ENCODE data around the gene KRT2.

KRT2 gene

DNA sequence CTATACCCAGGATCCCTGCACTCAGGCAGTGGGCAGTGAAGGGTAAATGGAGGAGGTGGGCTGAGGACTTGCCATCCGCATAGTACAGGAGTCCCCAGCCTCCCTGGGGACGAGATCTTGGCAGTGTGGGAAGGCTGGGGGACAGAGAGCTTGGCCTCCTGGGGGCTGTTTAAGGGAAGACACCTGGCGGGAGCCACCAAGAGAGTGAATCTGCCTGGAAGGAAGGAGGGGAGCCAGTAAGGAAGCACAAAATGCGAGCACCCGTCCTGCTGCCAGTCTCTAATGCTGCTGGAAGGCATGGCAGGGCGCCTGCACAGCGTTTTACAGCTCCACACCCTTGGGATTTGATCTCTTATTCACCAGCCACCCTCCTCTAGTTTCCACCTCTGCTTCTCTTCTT lies 7.4 kb upstream of the KRT2 start:
- H3K27ac ChIP-seq (ENCODE audit: low read depth, low read length), result no peak overlapping the region
- no peak overlapping the region for H3K9ac ChIP-seq (ENCODE audit: low read length in 5 of 5)
- peaks cover 6 to 25% (median 19%) of the 10 kb centered on the region in 5 donors for H3K27me3 ChIP-seq (ENCODE audit: control insufficient read depth in 5 of 5, insufficient read depth in 4 of 5, low read length in 5 of 5)

GRCh38 chr12:52658196-52658595 lies 6.2 kb upstream of the KRT2 start:
- Histone ChIP-seq H3K4me1 (ENCODE audit: control insufficient read depth in 5 of 5, insufficient read depth in 5 of 5, low read length in 5 of 5) (no peaks in the 10 kb centered on the region), H3K4me3 (ENCODE audit: low read depth in 1 of 5, low read length in 5 of 5) (no peak overlapping the region), H3K27me3 (ENCODE audit: control insufficient read depth in 5 of 5, insufficient read depth in 4 of 5, low read length in 5 of 5) (peaks cover 3 to 21% (median 19%) of the 10 kb centered on the region in 5 donors), H3K27ac (ENCODE audit: low read depth, low read length) (no peak overlapping the region), H3K9ac (ENCODE audit: low read length in 5 of 5) (no peak overlapping the region), H3K9me3 (ENCODE audit: control insufficient read depth in 5 of 5, low read length in 5 of 5) (no peaks in the 10 kb centered on the region), H3K36me3 (ENCODE audit: control insufficient read depth in 5 of 5, insufficient read depth in 5 of 5, low read length in 5 of 5) (no peaks in the 10 kb centered on the region)

More for the DNA sequence above, 7.4 kb upstream of the KRT2 start:
- Histone ChIP-seq H3K9me3 (ENCODE audit: control insufficient read depth in 5 of 5, low read length in 5 of 5) (no peaks in the 10 kb centered on the region), H3K4me1 (ENCODE audit: control insufficient read depth in 5 of 5, insufficient read depth in 5 of 5, low read length in 5 of 5) (no peaks in the 10 kb centered on the region), H3K36me3 (ENCODE audit: control insufficient read depth in 5 of 5, insufficient read depth in 5 of 5, low read length in 5 of 5) (no peaks in the 10 kb centered on the region), H3K4me3 (ENCODE audit: low read depth in 1 of 5, low read length in 5 of 5) (no peak overlapping the region)

- Histone ChIP-seq H3K4me3 (ENCODE audit: low read depth in 1 of 5, low read length in 5 of 5) (no peak overlapping the region), H3K36me3 (ENCODE audit: control insufficient read depth in 5 of 5, insufficient read depth in 5 of 5, low read length in 5 of 5) (no peaks in the 10 kb centered on the region), H3K9me3 (ENCODE audit: control insufficient read depth in 5 of 5, low read length in 5 of 5) (no peaks in the 10 kb centered on the region), H3K4me1 (ENCODE audit: control insufficient read depth in 5 of 5, insufficient read depth in 5 of 5, low read length in 5 of 5) (no peaks in the 10 kb centered on the region), H3K9ac (ENCODE audit: low read length in 5 of 5) (no peak overlapping the region), H3K27ac (ENCODE audit: low read depth, low read length) (no peak overlapping the region), H3K27me3 (ENCODE audit: control insufficient read depth in 5 of 5, insufficient read depth in 4 of 5, low read length in 5 of 5) (peaks cover 3 to 21% (median 19%) of the 10 kb centered on the region in 5 donors)
Observed at GRCh38 chr12:52657250-52657902, 5.4 kb upstream of the KRT2 start.

- H3K27me3 ChIP-seq (ENCODE audit: control insufficient read depth in 5 of 5, insufficient read depth in 4 of 5, low read length in 5 of 5), result peaks cover 3 to 21% (median 19%) of the 10 kb centered on the region in 5 donors
- H3K4me1 ChIP-seq (ENCODE audit: control insufficient read depth in 5 of 5, insufficient read depth in 5 of 5, low read length in 5 of 5), result no peaks in the 10 kb centered on the region
- no peaks in the 10 kb centered on the region for H3K36me3 ChIP-seq (ENCODE audit: control insufficient read depth in 5 of 5, insufficient read depth in 5 of 5, low read length in 5 of 5)
- H3K9me3 ChIP-seq (ENCODE audit: control insufficient read depth in 5 of 5, low read length in 5 of 5), result peaks cover 0 to 2% (median 0%) of the 10 kb centered on the region in 5 donors
- no peak overlapping the region for H3K27ac ChIP-seq (ENCODE audit: low read depth, low read length)
- no peak overlapping the region for H3K9ac ChIP-seq (ENCODE audit: low read length in 5 of 5)
- no peak overlapping the region for H3K4me3 ChIP-seq (ENCODE audit: low read depth in 1 of 5, low read length in 5 of 5)
Observed at GRCh38 chr12:52656616-52657015, 4.6 kb upstream of the KRT2 start.

GRCh38 chr12:52655720-52656124 lies 3.7 kb upstream of the KRT2 start:
- H3K4me3 ChIP-seq (ENCODE audit: low read depth in 1 of 5, low read length in 5 of 5), result no peak overlapping the region
- H3K36me3 ChIP-seq (ENCODE audit: control insufficient read depth in 5 of 5, insufficient read depth in 5 of 5, low read length in 5 of 5), result no peaks in the 10 kb centered on the region
- H3K27ac ChIP-seq (ENCODE audit: low read depth, low read length), result no peak overlapping the region
- H3K9ac ChIP-seq (ENCODE audit: low read length in 5 of 5), result no peak overlapping the region
- peaks cover under 1 to 4% (median 1%) of the 10 kb centered on the region in 5 donors for H3K4me1 ChIP-seq (ENCODE audit: control insufficient read depth in 5 of 5, insufficient read depth in 5 of 5, low read length in 5 of 5)
- H3K27me3 ChIP-seq (ENCODE audit: control insufficient read depth in 5 of 5, insufficient read depth in 4 of 5, low read length in 5 of 5), result peaks cover 3 to 21% (median 19%) of the 10 kb centered on the region in 5 donors
- peaks cover 0 to 2% (median 0%) of the 10 kb centered on the region in 5 donors for H3K9me3 ChIP-seq (ENCODE audit: control insufficient read depth in 5 of 5, low read length in 5 of 5)

GRCh38 chr12:52655251-52655650 lies 3.2 kb upstream of the KRT2 start:
- H3K27ac ChIP-seq (ENCODE audit: low read depth, low read length), result no peak overlapping the region
- no peak overlapping the region for H3K4me3 ChIP-seq (ENCODE audit: low read depth in 1 of 5, low read length in 5 of 5)
- H3K9ac ChIP-seq (ENCODE audit: low read length in 5 of 5), result no peak overlapping the region
- no peaks in the 10 kb centered on the region for H3K36me3 ChIP-seq (ENCODE audit: control insufficient read depth in 5 of 5, insufficient read depth in 5 of 5, low read length in 5 of 5)
- peaks cover 3 to 21% (median 19%) of the 10 kb centered on the region in 5 donors for H3K27me3 ChIP-seq (ENCODE audit: control insufficient read depth in 5 of 5, insufficient read depth in 4 of 5, low read length in 5 of 5)
- H3K4me1 ChIP-seq (ENCODE audit: control insufficient read depth in 5 of 5, insufficient read depth in 5 of 5, low read length in 5 of 5), result peaks cover 1 to 8% (median 5%) of the 10 kb centered on the region in 5 donors
- H3K9me3 ChIP-seq (ENCODE audit: control insufficient read depth in 5 of 5, low read length in 5 of 5), result peaks cover 0 to 2% (median 0%) of the 10 kb centered on the region in 5 donors

DNA sequence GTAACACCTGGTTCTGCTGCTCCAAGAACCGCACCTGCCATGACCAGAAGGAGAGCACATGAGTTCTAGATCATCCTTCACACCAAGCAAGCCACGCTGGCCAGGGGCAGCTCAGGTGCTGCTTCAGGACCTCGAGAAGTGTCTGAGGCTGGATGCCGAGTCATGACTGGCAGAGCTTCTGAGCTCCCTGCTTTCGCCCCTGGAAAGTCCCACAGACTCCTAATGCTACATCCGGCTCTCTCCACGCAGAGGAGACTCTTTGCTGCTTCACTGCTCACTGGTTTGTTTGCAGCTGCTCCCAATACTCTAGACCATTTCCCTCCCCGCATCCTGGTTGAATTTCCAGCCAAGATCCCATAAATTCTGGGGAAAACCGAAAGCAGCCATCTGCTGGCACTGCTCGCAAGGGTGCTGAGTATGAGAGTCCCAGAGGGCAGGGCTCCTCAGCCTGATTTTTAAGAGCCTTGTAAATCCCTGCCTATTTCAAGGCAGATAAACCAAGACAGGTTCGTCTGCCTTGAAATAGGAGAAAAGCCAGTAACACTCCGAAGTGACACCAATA lies 1.4 kb downstream of the KRT2 start:
- H3K27ac ChIP-seq (ENCODE audit: low read depth, low read length), result no peak overlapping the region
- H3K4me3 ChIP-seq (ENCODE audit: low read depth in 1 of 5, low read length in 5 of 5), result peak overlapping the region in 2 of 5 donors; percentile 10 to 11
- H3K36me3 ChIP-seq (ENCODE audit: control insufficient read depth in 5 of 5, insufficient read depth in 5 of 5, low read length in 5 of 5), result no peaks in the 10 kb centered on the region
- peaks cover 0 to 2% (median 0%) of the 10 kb centered on the region in 5 donors for H3K9me3 ChIP-seq (ENCODE audit: control insufficient read depth in 5 of 5, low read length in 5 of 5)
- peaks cover 1 to 10% (median 5%) of the 10 kb centered on the region in 5 donors for H3K4me1 ChIP-seq (ENCODE audit: control insufficient read depth in 5 of 5, insufficient read depth in 5 of 5, low read length in 5 of 5)
- peaks cover 2 to 6% (median 3%) of the 10 kb centered on the region in 5 donors for H3K27me3 ChIP-seq (ENCODE audit: control insufficient read depth in 5 of 5, insufficient read depth in 4 of 5, low read length in 5 of 5)
- H3K9ac ChIP-seq (ENCODE audit: low read length in 5 of 5), result no peak overlapping the region

DNA sequence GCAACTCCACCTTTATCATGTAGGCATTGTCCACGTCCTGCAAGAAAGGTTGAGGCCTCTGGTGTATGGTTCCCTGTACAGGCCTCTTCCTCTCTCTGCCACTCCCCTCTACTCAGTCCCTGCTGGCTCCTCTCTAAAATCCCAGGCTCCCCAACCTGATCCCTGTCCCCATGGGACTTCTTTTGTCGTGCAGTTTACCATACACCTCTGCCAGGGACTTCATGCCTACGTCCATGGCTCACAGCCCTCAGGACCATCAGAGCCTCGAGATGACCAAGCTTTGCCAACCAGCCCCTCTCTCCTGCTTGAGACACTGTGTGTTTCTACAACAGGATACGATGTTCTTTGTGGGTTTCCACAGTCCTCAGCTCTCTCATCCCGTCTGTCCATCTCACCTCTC lies 2.9 kb downstream of the KRT2 start:
- peaks cover 0 to 3% (median 0%) of the 10 kb centered on the region in 5 donors for H3K27me3 ChIP-seq (ENCODE audit: control insufficient read depth in 5 of 5, insufficient read depth in 4 of 5, low read length in 5 of 5)
- H3K9ac ChIP-seq (ENCODE audit: low read length in 5 of 5), result no peak overlapping the region
- H3K36me3 ChIP-seq (ENCODE audit: control insufficient read depth in 5 of 5, insufficient read depth in 5 of 5, low read length in 5 of 5), result no peaks in the 10 kb centered on the region
- peaks cover 1 to 10% (median 5%) of the 10 kb centered on the region in 5 donors for H3K4me1 ChIP-seq (ENCODE audit: control insufficient read depth in 5 of 5, insufficient read depth in 5 of 5, low read length in 5 of 5)
- H3K9me3 ChIP-seq (ENCODE audit: control insufficient read depth in 5 of 5, low read length in 5 of 5), result peaks cover 0 to 2% (median 0%) of the 10 kb centered on the region in 5 donors
- no peak overlapping the region for H3K27ac ChIP-seq (ENCODE audit: low read depth, low read length)
- no peak overlapping the region for H3K4me3 ChIP-seq (ENCODE audit: low read depth in 1 of 5, low read length in 5 of 5)

GRCh38 chr12:52648012-52648550 lies 3.9 kb downstream of the KRT2 start:
- Histone ChIP-seq H3K4me3 (ENCODE audit: low read depth in 1 of 5, low read length in 5 of 5) (no peak overlapping the region), H3K27ac (ENCODE audit: low read depth, low read length) (no peak overlapping the region), H3K9me3 (ENCODE audit: control insufficient read depth in 5 of 5, low read length in 5 of 5) (peaks cover 0 to 2% (median 0%) of the 10 kb centered on the region in 5 donors), H3K27me3 (ENCODE audit: control insufficient read depth in 5 of 5, insufficient read depth in 4 of 5, low read length in 5 of 5) (peaks cover 0 to 12% (median 5%) of the 10 kb centered on the region in 5 donors), H3K9ac (ENCODE audit: low read length in 5 of 5) (no peak overlapping the region), H3K4me1 (ENCODE audit: control insufficient read depth in 5 of 5, insufficient read depth in 5 of 5, low read length in 5 of 5) (peaks cover 1 to 10% (median 5%) of the 10 kb centered on the region in 5 donors), H3K36me3 (ENCODE audit: control insufficient read depth in 5 of 5, insufficient read depth in 5 of 5, low read length in 5 of 5) (no peaks in the 10 kb centered on the region)

- Histone ChIP-seq H3K4me3 (ENCODE audit: low read depth in 1 of 5, low read length in 5 of 5) (no peak overlapping the region), H3K4me1 (ENCODE audit: control insufficient read depth in 5 of 5, insufficient read depth in 5 of 5, low read length in 5 of 5) (peaks cover 1 to 10% (median 5%) of the 10 kb centered on the region in 5 donors), H3K9ac (ENCODE audit: low read length in 5 of 5) (no peak overlapping the region), H3K27me3 (ENCODE audit: control insufficient read depth in 5 of 5, insufficient read depth in 4 of 5, low read length in 5 of 5) (peaks cover 0 to 13% (median 5%) of the 10 kb centered on the region in 5 donors), H3K36me3 (ENCODE audit: control insufficient read depth in 5 of 5, insufficient read depth in 5 of 5, low read length in 5 of 5) (no peaks in the 10 kb centered on the region), H3K9me3 (ENCODE audit: control insufficient read depth in 5 of 5, low read length in 5 of 5) (peaks cover 0 to 2% (median 0%) of the 10 kb centered on the region in 5 donors), H3K27ac (ENCODE audit: low read depth, low read length) (no peak overlapping the region)
Observed at GRCh38 chr12:52647601-52648000, 4.4 kb downstream of the KRT2 start.

Data from subcutaneous abdominal adipose tissue (tissue), 5 donors.